NCI-H526 (cell line): Measurements from ENCODE around the gene SLC35F3.

Source experiments
- DNase-seq, 2 experiments: peaks; one replicate each; lab custom pipeline; 2025; lab: John Stamatoyannopoulos, UW

The SLC35F3 gene

GRCh38 chr1:234320069-234320468 lies 415.6 kb downstream of the SLC35F3 start:
- no peak for DNase-seq

GRCh38 chr1:234320549-234320948 lies 416.1 kb downstream of the SLC35F3 start:
- peak; percentile 25 to 68 for DNase-seq

GRCh38 chr1:234321231-234321630 lies 416.8 kb downstream of the SLC35F3 start:
- DNase-seq = no peak

GRCh38 chr1:234322097-234322496 lies 417.6 kb downstream of the SLC35F3 start:
- DNase-seq = no peak

GRCh38 chr1:234322979-234323378 lies 418.5 kb downstream of the SLC35F3 start:
- DNase-seq = peak in 1 of 2 experiments; percentile 51

- DNase-seq = no peak
These were observed 420.3 kb downstream of the SLC35F3 start for GRCh38 chr1:234324821-234325220.

GRCh38 chr1:234325878-234326496 lies 421.5 kb downstream of the SLC35F3 start:
- no peak for DNase-seq

GRCh38 chr1:234326497-234327366 lies 422.3 kb downstream of the SLC35F3 start:
- DNase-seq = peak in 1 of 2 experiments; percentile 58

GRCh38 chr1:234327577-234328164 lies 423.2 kb downstream of the SLC35F3 start:
- no peak for DNase-seq

- no peak for DNase-seq
These were observed 426.4 kb downstream of the SLC35F3 start for GRCh38 chr1:234330843-234331215.

GRCh38 chr1:234331507-234331906 lies 427.0 kb downstream of the SLC35F3 start:
- no peak for DNase-seq

- DNase-seq = no peak
These were observed 431.9 kb downstream of the SLC35F3 start for GRCh38 chr1:234336359-234336758.

GRCh38 chr1:234337233-234337632 lies 432.8 kb downstream of the SLC35F3 start:
- no peak for DNase-seq

- no peak for DNase-seq
These were observed 436.1 kb downstream of the SLC35F3 start for GRCh38 chr1:234340528-234340927.

GRCh38 chr1:234342774-234343173 lies 438.3 kb downstream of the SLC35F3 start:
- DNase-seq = no peak

GRCh38 chr1:234345237-234345636 lies 440.8 kb downstream of the SLC35F3 start:
- no peak for DNase-seq

- no peak for DNase-seq
These were observed 444.5 kb downstream of the SLC35F3 start for GRCh38 chr1:234348964-234349363.

- no peak for DNase-seq
These were observed 451.5 kb downstream of the SLC35F3 start for GRCh38 chr1:234355782-234356510.

- peak; percentile 37 to 44 for DNase-seq
These were observed 452.3 kb downstream of the SLC35F3 start for GRCh38 chr1:234356615-234357269.

- no peak for DNase-seq
These were observed 453.4 kb downstream of the SLC35F3 start for GRCh38 chr1:234357831-234358230.

GRCh38 chr1:234361102-234361603 lies 456.7 kb downstream of the SLC35F3 start:
- no peak for DNase-seq

- no peak for DNase-seq
These were observed 458.1 kb downstream of the SLC35F3 start for GRCh38 chr1:234362558-234362957.
